ENCODE results near the gene CARS1.
"Not testable (repeated sequence)": the region's sequence is repeated elsewhere in the genome, so short reads cannot be mapped to it uniquely, and the experiment has no call there.

CARS1 gene

GRCh38 chr11:3089236-3090061 is 32.2 kb upstream of the CARS1 start:
- no peak for DNase-seq

- DNase-seq, result no peak
These were observed 31.6 kb upstream of the CARS1 start for GRCh38 chr11:3088806-3089205.

- no peak for DNase-seq
These were observed 30.9 kb upstream of the CARS1 start for GRCh38 chr11:3087821-3088800.

- DNase-seq, result no peak
These were observed 30.1 kb upstream of the CARS1 start for GRCh38 chr11:3087373-3087772.

GRCh38 chr11:3086671-3087150 is 29.5 kb upstream of the CARS1 start:
- no peak for DNase-seq

GRCh38 chr11:3086114-3086513 is 28.9 kb upstream of the CARS1 start:
- DNase-seq, result no peak

GRCh38 chr11:3085052-3085451 is 27.8 kb upstream of the CARS1 start:
- DNase-seq, result no peak

GRCh38 chr11:3083321-3083720 is 26.1 kb upstream of the CARS1 start:
- no peak for DNase-seq

GRCh38 chr11:3081386-3081751 is 24.1 kb upstream of the CARS1 start:
- DNase-seq, result no peak

GRCh38 chr11:3080733-3081385 is 23.6 kb upstream of the CARS1 start:
- DNase-seq, result no peak

GRCh38 chr11:3080104-3080503 is 22.9 kb upstream of the CARS1 start:
- DNase-seq, result no peak

GRCh38 chr11:3077846-3078440 is 20.7 kb upstream of the CARS1 start:
- no peak for DNase-seq

GRCh38 chr11:3077189-3077836 is 20.1 kb upstream of the CARS1 start:
- no peak for DNase-seq

- DNase-seq, result no peak
These were observed 17.8 kb upstream of the CARS1 start for GRCh38 chr11:3074912-3075589.

GRCh38 chr11:3073029-3073435 is 15.8 kb upstream of the CARS1 start:
- no peak for DNase-seq

- DNase-seq, result no peak
These were observed 12.2 kb upstream of the CARS1 start for GRCh38 chr11:3069425-3069824.

GRCh38 chr11:3066308-3066707 is 9.1 kb upstream of the CARS1 start:
- not testable (repeated sequence) for DNase-seq

GRCh38 chr11:3064709-3065108 is 7.5 kb upstream of the CARS1 start:
- DNase-seq, result not testable (repeated sequence)

- DNase-seq, result not testable (repeated sequence)
These were observed 6.7 kb upstream of the CARS1 start for GRCh38 chr11:3063876-3064275.

- not testable (repeated sequence) for DNase-seq
These were observed 6.2 kb upstream of the CARS1 start for GRCh38 chr11:3063432-3063831.

- DNase-seq, result no peak
These were observed 3.3 kb upstream of the CARS1 start for GRCh38 chr11:3060436-3061025.
